ENCODE results near the gene SURF4.
"Not testable (repeated sequence)": the region's sequence is repeated elsewhere in the genome, so short reads cannot be mapped to it uniquely, and the experiment has no call there.

SURF4 gene

GRCh38 chr9:133340916-133341315, 34.9 kb downstream of the SURF4 start:
- no peak overlapping the region for H3K9ac ChIP-seq (ENCODE audit: low read length)
- H3K4me1 ChIP-seq (ENCODE audit: control insufficient read depth, insufficient read depth, low read length) = peaks cover 4% of the 10 kb centered on the region
- no peaks in the 10 kb centered on the region for H3K27me3 ChIP-seq (replicated peaks; ENCODE audit: control insufficient read depth, insufficient read depth, low read length)
- peaks cover 58% of the 10 kb centered on the region for H3K36me3 ChIP-seq (ENCODE audit: control insufficient read depth, insufficient read depth, low read length, severe bottlenecking)
- no peak for DNase-seq (ENCODE audit: low read depth)
- H3K9me3 ChIP-seq (ENCODE audit: control insufficient read depth, low read length) = no peaks in the 10 kb centered on the region
- no peak overlapping the region for H3K4me3 ChIP-seq (ENCODE audit: low read length)

- H3K9ac ChIP-seq (ENCODE audit: low read length) = no peak overlapping the region
- no peaks in the 10 kb centered on the region for H3K27me3 ChIP-seq (replicated peaks; ENCODE audit: control insufficient read depth, insufficient read depth, low read length)
- no peak overlapping the region for H3K4me3 ChIP-seq (ENCODE audit: low read length)
- H3K4me1 ChIP-seq (ENCODE audit: control insufficient read depth, insufficient read depth, low read length) = peaks cover 4% of the 10 kb centered on the region
- no peaks in the 10 kb centered on the region for H3K9me3 ChIP-seq (ENCODE audit: control insufficient read depth, low read length)
- DNase-seq (ENCODE audit: low read depth) = no peak
- H3K36me3 ChIP-seq (ENCODE audit: control insufficient read depth, insufficient read depth, low read length, severe bottlenecking) = peaks cover 58% of the 10 kb centered on the region
These were observed 35.6 kb downstream of the SURF4 start for GRCh38 chr9:133340256-133340655.

GRCh38 chr9:133339641-133340040, 36.2 kb downstream of the SURF4 start:
- no peak overlapping the region for H3K4me3 ChIP-seq (ENCODE audit: low read length)
- H3K27me3 ChIP-seq (replicated peaks; ENCODE audit: control insufficient read depth, insufficient read depth, low read length) = no peaks in the 10 kb centered on the region
- peaks cover 7% of the 10 kb centered on the region for H3K4me1 ChIP-seq (ENCODE audit: control insufficient read depth, insufficient read depth, low read length)
- no peaks in the 10 kb centered on the region for H3K9me3 ChIP-seq (ENCODE audit: control insufficient read depth, low read length)
- H3K36me3 ChIP-seq (ENCODE audit: control insufficient read depth, insufficient read depth, low read length, severe bottlenecking) = peaks cover 55% of the 10 kb centered on the region
- H3K9ac ChIP-seq (ENCODE audit: low read length) = no peak overlapping the region
- DNase-seq (ENCODE audit: low read depth) = no peak

- no peaks in the 10 kb centered on the region for H3K27me3 ChIP-seq (replicated peaks; ENCODE audit: control insufficient read depth, insufficient read depth, low read length)
- peaks cover 10% of the 10 kb centered on the region for H3K4me1 ChIP-seq (ENCODE audit: control insufficient read depth, insufficient read depth, low read length)
- H3K36me3 ChIP-seq (ENCODE audit: control insufficient read depth, insufficient read depth, low read length, severe bottlenecking) = peaks cover 53% of the 10 kb centered on the region
- peak within 1 kb of the TSS; percentile 95 for H3K4me3 ChIP-seq (ENCODE audit: low read length)
- H3K9me3 ChIP-seq (ENCODE audit: control insufficient read depth, low read length) = no peaks in the 10 kb centered on the region
- peak within 1 kb of the TSS; percentile 95 for H3K9ac ChIP-seq (ENCODE audit: low read length)
- peak; percentile 98 for DNase-seq (ENCODE audit: low read depth)
These were observed 39.7 kb downstream of the SURF4 start, which contains the start of gene SURF6 for GRCh38 chr9:133335924-133336811. SURF6 (minus strand) TSS chr9:133336188; CDS start chr9:133336132, 56 bp downstream.

- H3K9me3 ChIP-seq (ENCODE audit: control insufficient read depth, low read length); DNase-seq (ENCODE audit: low read depth); H3K27me3 ChIP-seq (replicated peaks; ENCODE audit: control insufficient read depth, insufficient read depth, low read length): not testable (repeated sequence)
- peaks cover 53% of the 10 kb centered on the region for H3K36me3 ChIP-seq (ENCODE audit: control insufficient read depth, insufficient read depth, low read length, severe bottlenecking)
- H3K4me1 ChIP-seq (ENCODE audit: control insufficient read depth, insufficient read depth, low read length) = peaks cover 10% of the 10 kb centered on the region
- peak overlapping the region; percentile 95 for H3K4me3 ChIP-seq (ENCODE audit: low read length)
- peak overlapping the region; percentile 95 for H3K9ac ChIP-seq (ENCODE audit: low read length)
These were observed 41.0 kb downstream of the SURF4 start for GRCh38 chr9:133334888-133335287.

GRCh38 chr9:133334161-133334560, 41.7 kb downstream of the SURF4 start:
- Histone ChIP-seq H3K36me3 (ENCODE audit: control insufficient read depth, insufficient read depth, low read length, severe bottlenecking) (peaks cover 49% of the 10 kb centered on the region), H3K9ac (ENCODE audit: low read length) (no peak overlapping the region), H3K27me3 (replicated peaks; ENCODE audit: control insufficient read depth, insufficient read depth, low read length) (no peaks in the 10 kb centered on the region), H3K9me3 (ENCODE audit: control insufficient read depth, low read length) (no peaks in the 10 kb centered on the region), H3K4me3 (ENCODE audit: low read length) (no peak overlapping the region), H3K4me1 (ENCODE audit: control insufficient read depth, insufficient read depth, low read length) (peaks cover 10% of the 10 kb centered on the region)
- no peak for DNase-seq (ENCODE audit: low read depth)

- Histone ChIP-seq H3K27me3 (replicated peaks; ENCODE audit: control insufficient read depth, insufficient read depth, low read length) (no peaks in the 10 kb centered on the region), H3K9me3 (ENCODE audit: control insufficient read depth, low read length) (no peaks in the 10 kb centered on the region), H3K4me3 (ENCODE audit: low read length) (no peak overlapping the region), H3K9ac (ENCODE audit: low read length) (no peak overlapping the region), H3K36me3 (ENCODE audit: control insufficient read depth, insufficient read depth, low read length, severe bottlenecking) (peaks cover 45% of the 10 kb centered on the region), H3K4me1 (ENCODE audit: control insufficient read depth, insufficient read depth, low read length) (peaks cover 10% of the 10 kb centered on the region)
- no peak for DNase-seq (ENCODE audit: low read depth)
These were observed 42.3 kb downstream of the SURF4 start for GRCh38 chr9:133333566-133333965.

- no peaks in the 10 kb centered on the region for H3K9me3 ChIP-seq (ENCODE audit: control insufficient read depth, low read length)
- peaks cover 45% of the 10 kb centered on the region for H3K36me3 ChIP-seq (ENCODE audit: control insufficient read depth, insufficient read depth, low read length, severe bottlenecking)
- no peak overlapping the region for H3K4me3 ChIP-seq (ENCODE audit: low read length)
- no peak for DNase-seq (ENCODE audit: low read depth)
- no peak overlapping the region for H3K9ac ChIP-seq (ENCODE audit: low read length)
- H3K4me1 ChIP-seq (ENCODE audit: control insufficient read depth, insufficient read depth, low read length) = peaks cover 10% of the 10 kb centered on the region
- no peaks in the 10 kb centered on the region for H3K27me3 ChIP-seq (replicated peaks; ENCODE audit: control insufficient read depth, insufficient read depth, low read length)
These were observed 42.8 kb downstream of the SURF4 start for GRCh38 chr9:133333011-133333410.

- Histone ChIP-seq H3K9me3 (ENCODE audit: control insufficient read depth, low read length) (no peaks in the 10 kb centered on the region), H3K27me3 (replicated peaks; ENCODE audit: control insufficient read depth, insufficient read depth, low read length) (no peaks in the 10 kb centered on the region), H3K9ac (ENCODE audit: low read length) (no peak overlapping the region), H3K4me1 (ENCODE audit: control insufficient read depth, insufficient read depth, low read length) (peaks cover 10% of the 10 kb centered on the region), H3K36me3 (ENCODE audit: control insufficient read depth, insufficient read depth, low read length, severe bottlenecking) (peaks cover 45% of the 10 kb centered on the region), H3K4me3 (ENCODE audit: low read length) (no peak overlapping the region)
- DNase-seq (ENCODE audit: low read depth) = no peak
These were observed 43.5 kb downstream of the SURF4 start for GRCh38 chr9:133332381-133332730.

GRCh38 chr9:133331641-133332380, 44.0 kb downstream of the SURF4 start:
- peaks cover 45% of the 10 kb centered on the region for H3K36me3 ChIP-seq (ENCODE audit: control insufficient read depth, insufficient read depth, low read length, severe bottlenecking)
- H3K27me3 ChIP-seq (replicated peaks; ENCODE audit: control insufficient read depth, insufficient read depth, low read length) = no peaks in the 10 kb centered on the region
- DNase-seq (ENCODE audit: low read depth) = no peak
- no peak overlapping the region for H3K4me3 ChIP-seq (ENCODE audit: low read length)
- no peak overlapping the region for H3K9ac ChIP-seq (ENCODE audit: low read length)
- H3K9me3 ChIP-seq (ENCODE audit: control insufficient read depth, low read length) = no peaks in the 10 kb centered on the region
- H3K4me1 ChIP-seq (ENCODE audit: control insufficient read depth, insufficient read depth, low read length) = peaks cover 10% of the 10 kb centered on the region

GRCh38 chr9:133331221-133331620, 44.6 kb downstream of the SURF4 start:
- Histone ChIP-seq H3K4me3 (ENCODE audit: low read length) (no peak overlapping the region), H3K27me3 (replicated peaks; ENCODE audit: control insufficient read depth, insufficient read depth, low read length) (no peaks in the 10 kb centered on the region), H3K36me3 (ENCODE audit: control insufficient read depth, insufficient read depth, low read length, severe bottlenecking) (peaks cover 45% of the 10 kb centered on the region), H3K9ac (ENCODE audit: low read length) (no peak overlapping the region), H3K4me1 (ENCODE audit: control insufficient read depth, insufficient read depth, low read length) (peaks cover 6% of the 10 kb centered on the region), H3K9me3 (ENCODE audit: control insufficient read depth, low read length) (no peaks in the 10 kb centered on the region)
- DNase-seq (ENCODE audit: low read depth) = no peak
